Muscle layer of duodenum (tissue), 2 donors: ENCODE data around the gene ODF2L.

Experiments used
- H3K27ac ChIP-seq: one replicate; pipeline ENCODE4 v1.7.0; 2013; ENCODE audit warnings: mild to moderate bottlenecking, low read length
- H3K27me3 ChIP-seq: one replicate; pipeline ENCODE4 v1.7.0; 2013; ENCODE audit warnings: low read depth, mild to moderate bottlenecking, control low read depth, low read length
- H3K36me3 ChIP-seq, 2 donors: one replicate each; pipeline ENCODE4 v1.7.0; 2013; ENCODE audit warnings: low read length in 2 of 2, control low read depth in 1 of 2, mild to moderate bottlenecking in 1 of 2; ENCODE audit not compliant: insufficient read depth in 2 of 2, control insufficient read depth in 1 of 2
- H3K4me1 ChIP-seq, 2 donors: one replicate each; pipeline ENCODE4 v1.7.0; 2013; ENCODE audit warnings: low read length in 2 of 2, mild to moderate bottlenecking in 2 of 2, control low read depth in 1 of 2, moderate library complexity in 1 of 2; ENCODE audit not compliant: insufficient read depth in 2 of 2, control insufficient read depth in 1 of 2
- H3K4me3 ChIP-seq, 2 donors: one replicate each; pipeline ENCODE4 v1.7.0; 2013; ENCODE audit warnings: low read length in 2 of 2, low read depth in 1 of 2, mild to moderate bottlenecking in 1 of 2
- H3K9me3 ChIP-seq, 2 donors: one replicate each; pipeline ENCODE4 v1.7.0; 2013; ENCODE audit warnings: low read length in 2 of 2, control low read depth in 1 of 2, mild to moderate bottlenecking in 1 of 2; ENCODE audit not compliant: control insufficient read depth in 1 of 2
- donor health status: healthy.

The ODF2L gene, protein sequence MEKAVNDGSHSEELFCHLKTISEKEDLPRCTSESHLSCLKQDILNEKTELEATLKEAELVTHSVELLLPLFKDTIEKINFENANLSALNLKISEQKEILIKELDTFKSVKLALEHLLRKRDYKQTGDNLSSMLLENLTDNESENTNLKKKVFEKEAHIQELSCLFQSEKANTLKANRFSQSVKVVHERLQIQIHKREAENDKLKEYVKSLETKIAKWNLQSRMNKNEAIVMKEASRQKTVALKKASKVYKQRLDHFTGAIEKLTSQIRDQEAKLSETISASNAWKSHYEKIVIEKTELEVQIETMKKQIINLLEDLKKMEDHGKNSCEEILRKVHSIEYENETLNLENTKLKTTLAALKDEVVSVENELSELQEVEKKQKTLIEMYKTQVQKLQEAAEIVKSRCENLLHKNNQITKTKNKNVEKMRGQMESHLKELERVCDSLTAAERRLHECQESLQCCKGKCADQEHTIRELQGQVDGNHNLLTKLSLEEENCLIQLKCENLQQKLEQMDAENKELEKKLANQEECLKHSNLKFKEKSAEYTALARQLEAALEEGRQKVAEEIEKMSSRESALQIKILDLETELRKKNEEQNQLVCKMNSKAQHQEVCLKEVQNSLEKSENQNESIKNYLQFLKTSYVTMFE

DNA sequence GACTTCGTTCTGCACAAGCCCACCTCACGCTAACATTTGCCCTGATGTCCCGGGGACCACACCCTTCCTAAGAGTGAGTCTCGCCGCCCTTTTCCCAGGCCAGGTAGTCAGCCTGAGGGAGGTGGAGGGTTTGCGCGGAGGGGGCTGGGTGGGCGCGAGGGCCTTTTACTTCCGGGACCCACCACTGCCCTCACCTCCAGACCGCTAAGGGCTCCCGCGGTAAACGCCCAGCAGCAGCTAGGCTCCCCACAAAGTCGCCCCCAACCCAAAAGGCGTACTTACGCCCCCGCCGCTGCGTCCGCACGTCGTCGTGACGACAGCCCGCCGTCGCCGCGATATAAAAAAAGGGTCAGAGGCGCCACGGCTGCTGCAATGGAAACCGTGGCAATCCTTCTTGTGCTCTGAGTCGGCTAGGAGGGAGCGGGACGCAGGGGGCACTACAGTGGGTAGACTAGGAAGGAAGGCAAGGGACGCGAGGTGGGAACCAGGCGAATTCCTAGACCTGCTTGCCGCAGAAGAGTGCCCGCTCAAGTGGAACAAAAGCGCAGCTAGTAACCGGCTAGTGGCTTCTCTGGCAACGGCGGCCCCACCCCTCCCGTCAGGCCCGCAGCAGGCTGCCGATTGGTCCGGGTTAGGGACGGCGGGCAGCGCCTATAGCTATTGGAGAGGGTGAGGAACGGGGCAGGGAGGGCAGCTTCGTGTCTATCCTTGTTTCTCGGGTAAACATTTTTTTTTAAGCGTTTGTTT lies at the start of gene ODF2L:
Gene ODF2L, minus strand, starts transcription at position 573 of the 747 bp plus-strand sequence. CDS start 9,296 bp downstream, outside the sequence.
- Histone ChIP-seq H3K4me1 (no peaks in the 10 kb centered on the region), H3K27ac (peak within 1 kb of the TSS; percentile 83), H3K4me3 (peak within 1 kb of the TSS; percentile 85 to 94), H3K36me3 (peaks cover 0 to 7% of the 10 kb centered on the region in 2 donors), H3K27me3 (no peaks in the 10 kb centered on the region), H3K9me3 (no peaks in the 10 kb centered on the region)

DNA sequence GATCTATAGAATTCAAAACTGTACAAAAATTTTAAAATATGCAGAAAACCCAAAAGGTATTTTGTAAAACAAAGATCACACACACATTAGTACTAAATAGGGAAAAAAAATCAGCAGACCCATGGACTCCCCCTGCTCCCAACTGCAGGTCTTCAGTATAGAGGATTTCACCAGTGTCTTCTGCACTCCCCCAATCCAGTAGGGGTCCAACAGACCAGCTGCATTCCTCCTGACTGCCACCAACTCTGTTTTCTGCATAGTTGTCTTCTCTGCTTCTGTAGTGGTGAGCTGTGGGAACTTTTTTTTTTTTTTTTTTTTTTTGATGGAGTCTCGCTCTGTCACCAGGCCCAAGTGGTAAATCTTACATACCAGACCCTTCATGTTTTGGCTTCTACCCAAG lies 49.8 kb upstream of the ODF2L start:
- no peaks in the 10 kb centered on the region for H3K4me1 ChIP-seq
- H3K9me3 ChIP-seq, result no peaks in the 10 kb centered on the region
- no peak overlapping the region for H3K27ac ChIP-seq
- H3K27me3 ChIP-seq, result no peaks in the 10 kb centered on the region
- H3K36me3 ChIP-seq, result no peaks in the 10 kb centered on the region
- no peak overlapping the region for H3K4me3 ChIP-seq

DNA sequence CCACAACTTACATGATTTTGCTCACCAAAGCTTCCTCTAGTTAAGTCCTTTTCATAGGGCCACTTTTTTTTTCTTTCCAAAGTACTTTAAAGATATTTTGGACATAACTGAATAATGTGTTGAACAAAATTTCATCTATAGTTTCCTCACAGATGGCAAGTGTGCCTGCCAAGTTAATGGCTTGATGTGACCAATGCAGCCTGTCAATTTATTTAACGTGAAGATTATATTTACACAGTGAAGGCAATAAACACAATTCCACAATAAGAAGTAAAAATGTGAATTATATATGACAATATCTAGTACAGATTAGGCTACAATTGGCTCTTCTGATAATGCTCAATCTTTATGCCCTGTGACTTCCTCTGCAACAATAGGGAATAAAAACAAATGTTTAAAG lies 45.9 kb upstream of the ODF2L start:
- Histone ChIP-seq H3K4me1 (no peaks in the 10 kb centered on the region), H3K9me3 (no peaks in the 10 kb centered on the region), H3K4me3 (no peak overlapping the region), H3K27me3 (no peaks in the 10 kb centered on the region), H3K36me3 (no peaks in the 10 kb centered on the region), H3K27ac (no peak overlapping the region)

DNA sequence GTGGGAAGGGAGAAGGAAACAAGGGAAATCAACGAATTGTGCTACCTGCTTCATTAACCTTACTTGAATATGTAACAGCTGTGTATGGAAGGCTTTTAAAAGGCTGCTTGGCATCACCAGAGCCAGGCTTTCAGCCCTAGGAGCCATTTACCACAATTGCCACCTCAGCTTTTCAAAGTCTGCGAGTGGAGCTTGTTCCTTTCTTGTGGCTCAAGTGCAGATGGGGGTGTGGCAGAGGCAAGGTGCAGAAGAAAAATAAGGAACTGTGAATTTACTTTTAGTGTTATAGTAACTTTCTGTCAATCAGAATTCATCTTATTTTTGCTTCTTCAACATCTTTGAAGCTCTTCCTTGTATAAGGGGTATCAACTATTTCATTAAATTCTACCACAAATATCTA lies 45.5 kb upstream of the ODF2L start:
- Histone ChIP-seq H3K4me3 (no peak overlapping the region), H3K27me3 (no peaks in the 10 kb centered on the region), H3K9me3 (no peaks in the 10 kb centered on the region), H3K36me3 (no peaks in the 10 kb centered on the region), H3K4me1 (no peaks in the 10 kb centered on the region), H3K27ac (no peak overlapping the region)

DNA sequence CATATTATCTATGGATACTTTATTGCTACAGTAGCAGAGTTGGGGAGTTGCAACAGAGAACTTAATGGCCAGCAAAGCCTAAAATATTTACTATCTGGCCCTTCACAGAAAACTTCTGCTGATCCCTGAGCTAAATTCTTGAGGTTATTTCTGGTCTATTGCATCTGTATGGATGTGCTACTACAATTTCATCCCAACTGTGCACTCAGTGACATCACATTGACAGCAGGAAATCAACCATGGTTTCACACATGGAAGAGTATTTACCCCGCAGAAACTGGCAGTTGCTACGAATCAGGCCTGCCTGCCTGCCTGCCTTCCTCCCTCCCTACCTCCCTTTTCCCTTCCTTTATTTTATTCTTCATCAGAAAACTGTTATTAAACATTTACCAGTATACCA lies 39.9 kb upstream of the ODF2L start:
- Histone ChIP-seq H3K4me1 (no peaks in the 10 kb centered on the region), H3K4me3 (no peak overlapping the region), H3K36me3 (no peaks in the 10 kb centered on the region), H3K9me3 (no peaks in the 10 kb centered on the region), H3K27ac (no peak overlapping the region), H3K27me3 (no peaks in the 10 kb centered on the region)

DNA sequence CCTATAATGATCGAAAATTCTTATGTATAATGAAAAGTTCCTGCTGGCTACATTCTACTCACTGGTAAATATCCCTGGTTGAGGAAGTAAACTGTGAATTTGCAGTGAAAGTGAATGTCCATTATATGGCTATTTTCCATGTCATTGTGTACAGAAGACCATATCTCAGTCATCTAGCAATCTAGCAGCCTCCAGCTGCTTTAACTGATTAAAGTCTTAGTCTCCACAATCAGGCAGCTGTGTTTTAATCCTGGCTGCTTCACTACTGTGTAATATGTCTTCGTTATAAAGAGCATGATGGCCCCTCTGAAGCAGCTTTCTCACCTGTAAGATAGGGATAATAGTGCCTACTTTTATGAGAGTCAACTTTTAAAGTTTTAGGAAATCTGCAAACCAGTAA lies 39.2 kb upstream of the ODF2L start:
- Histone ChIP-seq H3K36me3 (no peaks in the 10 kb centered on the region), H3K9me3 (no peaks in the 10 kb centered on the region), H3K27me3 (no peaks in the 10 kb centered on the region), H3K27ac (no peak overlapping the region), H3K4me3 (no peak overlapping the region), H3K4me1 (peaks cover 0 to 3% of the 10 kb centered on the region in 2 donors)

DNA sequence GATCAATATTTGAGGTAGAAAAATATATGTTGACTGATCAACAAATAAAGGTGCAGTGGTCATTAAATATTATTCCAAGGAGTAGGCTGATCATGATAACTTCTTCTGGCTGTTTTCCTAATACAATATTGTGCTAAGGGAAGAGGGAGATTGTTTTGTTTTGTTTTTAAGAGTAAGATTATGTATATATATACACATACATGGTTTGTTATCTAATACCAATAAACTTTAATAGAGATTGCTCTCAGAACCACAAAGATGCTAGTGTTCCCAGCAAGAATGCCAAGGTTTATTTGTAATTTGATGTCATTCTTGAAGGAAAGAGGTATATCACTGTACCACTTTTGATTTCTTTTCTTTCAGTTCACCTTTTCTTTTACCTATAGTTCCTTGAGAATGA lies 37.9 kb upstream of the ODF2L start:
- Histone ChIP-seq H3K27me3 (no peaks in the 10 kb centered on the region), H3K9me3 (no peaks in the 10 kb centered on the region)

DNA sequence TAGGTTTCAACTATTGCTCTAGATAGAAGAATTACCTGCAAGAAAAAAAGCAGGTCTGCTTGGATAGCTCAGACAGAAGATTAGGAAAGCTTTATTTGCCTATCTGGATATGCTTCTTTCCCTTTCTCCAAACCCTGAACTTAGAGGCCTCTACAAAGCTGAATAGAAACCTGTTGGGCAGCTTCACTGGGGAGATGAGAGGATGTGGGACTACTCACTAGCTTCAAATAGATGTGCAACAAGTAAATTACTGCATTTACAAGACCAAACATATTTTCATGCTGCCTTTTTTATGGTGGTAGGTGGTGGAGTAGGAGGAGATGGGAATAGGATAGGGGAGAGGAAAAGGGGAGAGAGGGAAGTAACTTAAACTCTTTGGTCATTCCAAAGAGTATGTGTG lies 34.3 kb upstream of the ODF2L start:
- Histone ChIP-seq H3K4me1 (peaks cover 0 to 5% of the 10 kb centered on the region in 2 donors), H3K27ac (peak overlapping the region; percentile 76)

More for the DNA sequence above, 37.9 kb upstream of the ODF2L start:
- Histone ChIP-seq H3K36me3 (no peaks in the 10 kb centered on the region), H3K27ac (no peak overlapping the region), H3K4me1 (peaks cover 0 to 5% of the 10 kb centered on the region in 2 donors), H3K4me3 (no peak overlapping the region)

DNA sequence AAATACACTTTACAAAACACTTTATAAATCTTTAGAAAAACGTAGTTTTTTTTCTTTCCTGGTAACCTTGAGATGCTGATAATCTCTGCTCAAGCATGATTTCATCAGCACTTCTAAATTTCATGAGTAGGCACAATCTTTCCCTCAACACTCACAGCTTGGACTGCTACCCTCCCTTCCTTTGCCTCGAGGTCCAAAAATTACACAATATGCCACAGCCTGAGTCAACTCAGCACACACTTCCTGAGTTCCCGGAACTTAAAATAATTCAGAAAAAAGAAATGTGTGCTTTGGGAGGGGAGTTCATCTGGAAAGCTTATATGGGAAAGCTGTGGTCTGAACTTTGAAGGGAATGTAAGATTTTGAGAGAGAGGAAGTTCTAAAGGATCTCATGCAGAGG lies 33.7 kb upstream of the ODF2L start:
- H3K36me3 ChIP-seq, result no peaks in the 10 kb centered on the region
- no peaks in the 10 kb centered on the region for H3K9me3 ChIP-seq
- peak overlapping the region; percentile 76 for H3K27ac ChIP-seq
- H3K4me3 ChIP-seq, result no peak overlapping the region
- peaks cover 0 to 5% of the 10 kb centered on the region in 2 donors for H3K4me1 ChIP-seq
- H3K27me3 ChIP-seq, result no peaks in the 10 kb centered on the region

More for the DNA sequence above, 34.3 kb upstream of the ODF2L start:
- no peaks in the 10 kb centered on the region for H3K27me3 ChIP-seq
- H3K4me3 ChIP-seq, result no peak overlapping the region
- no peaks in the 10 kb centered on the region for H3K9me3 ChIP-seq
- no peaks in the 10 kb centered on the region for H3K36me3 ChIP-seq

DNA sequence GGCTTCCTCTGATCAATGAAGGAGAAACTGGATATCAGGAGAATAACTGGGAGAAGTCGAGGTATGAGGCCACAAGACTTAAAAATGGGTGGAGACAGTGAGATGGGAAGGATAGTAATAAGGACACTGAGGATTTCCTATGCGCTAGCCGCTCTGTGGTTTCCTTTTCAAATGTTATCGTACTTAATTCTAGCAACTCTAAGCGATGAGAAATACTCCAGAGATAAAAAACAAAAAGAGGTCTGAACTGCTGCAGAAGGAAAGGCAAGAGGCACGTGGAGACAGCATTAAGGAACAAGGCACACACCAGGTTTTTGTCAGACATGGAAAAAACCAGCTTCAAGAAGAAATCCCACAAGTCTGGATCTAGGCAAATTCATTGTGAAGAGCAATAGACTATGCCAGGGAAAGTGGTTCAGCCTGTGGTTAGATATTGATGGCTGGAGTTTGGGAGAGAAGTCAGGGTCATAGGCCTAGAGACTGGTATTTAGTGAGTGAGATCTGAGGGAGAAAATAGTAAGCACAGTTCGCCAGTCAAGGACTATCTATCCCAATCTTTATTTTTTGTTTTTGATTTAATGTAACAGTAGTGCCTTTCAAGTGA lies 33.1 kb upstream of the ODF2L start:
- no peaks in the 10 kb centered on the region for H3K36me3 ChIP-seq
- no peaks in the 10 kb centered on the region for H3K9me3 ChIP-seq
- peaks cover 0 to 5% of the 10 kb centered on the region in 2 donors for H3K4me1 ChIP-seq
- peak overlapping the region; percentile 52 for H3K27ac ChIP-seq
- H3K27me3 ChIP-seq, result no peaks in the 10 kb centered on the region
- no peak overlapping the region for H3K4me3 ChIP-seq

DNA sequence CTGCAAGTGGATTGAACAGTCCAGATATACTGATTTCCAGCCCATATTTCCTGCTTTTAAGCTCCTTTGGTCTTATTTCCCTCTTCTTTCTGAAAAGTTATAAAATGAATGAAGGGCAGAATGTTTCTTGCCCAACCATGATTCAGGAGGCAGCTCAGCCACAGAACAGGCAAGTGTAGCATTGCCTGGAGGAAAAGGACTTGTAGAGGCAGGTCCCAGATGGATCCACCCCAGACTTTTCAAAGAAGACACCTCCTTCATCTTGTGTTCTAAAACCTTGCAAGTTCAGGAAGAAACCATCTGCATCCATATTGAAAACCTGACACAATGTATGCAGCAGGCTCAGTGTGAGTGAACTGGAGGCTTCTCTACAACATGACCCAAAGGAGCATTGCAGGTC lies 27.8 kb upstream of the ODF2L start, which contains the start of gene CLCA2:
Gene CLCA2, plus strand, starts transcription at position 299 of the 400 bp plus-strand sequence. Its CDS starts 77 bp downstream, at position 376.
- Histone ChIP-seq H3K4me3 (no peak within 1 kb of the TSS), H3K4me1 (no peaks in the 10 kb centered on the region), H3K9me3 (no peaks in the 10 kb centered on the region), H3K36me3 (no peaks in the 10 kb centered on the region), H3K27ac (no peak within 1 kb of the TSS), H3K27me3 (no peaks in the 10 kb centered on the region)
